ENCODE measurements around the gene TCF7.

The TCF7 gene

GRCh38 chr5:134103998-134104654, 10.4 kb upstream of the TCF7 start:
- no peak for TF ChIP-seq ZFX (IDR thresholded peaks at IDR 0.05)
- no peak for TF ChIP-seq CTCF (conservative IDR thresholded peaks at IDR 0.05)

GRCh38 chr5:134106991-134107701, 7.3 kb upstream of the TCF7 start:
- no peak overlapping the region for H3K27ac ChIP-seq
- TF ChIP-seq ZFX (IDR thresholded peaks at IDR 0.05) (no peak), CTCF (conservative IDR thresholded peaks at IDR 0.05) (no peak)

More at GRCh38 chr5:134103998-134104654, 10.4 kb upstream of the TCF7 start:
- H3K27ac ChIP-seq: no peak overlapping the region

GRCh38 chr5:134107779-134108178, 6.7 kb upstream of the TCF7 start:
- no peak overlapping the region for H3K27ac ChIP-seq
- TF ChIP-seq ZFX (IDR thresholded peaks at IDR 0.05) (no peak), CTCF (conservative IDR thresholded peaks at IDR 0.05) (no peak)

- no peak overlapping the region for H3K27ac ChIP-seq
Observed at GRCh38 chr5:134110382-134110781, 4.1 kb upstream of the TCF7 start.

GRCh38 chr5:134111741-134112647, 2.5 kb upstream of the TCF7 start:
- no peak for TF ChIP-seq ZFX (IDR thresholded peaks at IDR 0.05)
- no peak overlapping the region for H3K27ac ChIP-seq

More at GRCh38 chr5:134110382-134110781, 4.1 kb upstream of the TCF7 start:
- TF ChIP-seq CTCF (conservative IDR thresholded peaks at IDR 0.05) (no peak), ZFX (IDR thresholded peaks at IDR 0.05) (no peak)

- H3K27ac ChIP-seq: no peak overlapping the region
- no peak for TF ChIP-seq CTCF (conservative IDR thresholded peaks at IDR 0.05)
- no peak for TF ChIP-seq ZFX (IDR thresholded peaks at IDR 0.05)
Observed at GRCh38 chr5:134112726-134113362, 1.6 kb upstream of the TCF7 start.

- no peak overlapping the region for H3K27ac ChIP-seq
- TF ChIP-seq ZFX (IDR thresholded peaks at IDR 0.05): no peak
- no peak for TF ChIP-seq CTCF (conservative IDR thresholded peaks at IDR 0.05)
Observed at GRCh38 chr5:134113363-134113889, 1.1 kb upstream of the TCF7 start.

All from C4-2B (cell line).